C1 segment of cervical spinal cord (tissue), 14 donors: Measurements from ENCODE around the gene BLOC1S5.
"Not testable (repeated sequence)": the region's sequence is repeated elsewhere in the genome, so short reads cannot be mapped to it uniquely, and the experiment has no call there.

Source experiments
- DNase-seq, 14 donors: peaks; one replicate each; lab custom pipeline; 2025; lab: John Stamatoyannopoulos, UW

The BLOC1S5 gene

GRCh38 chr6:8082572-8082953, 18.4 kb upstream of the BLOC1S5 start:
- DNase-seq, result no peak

- no peak for DNase-seq
Observed at GRCh38 chr6:8080362-8081151, 16.4 kb upstream of the BLOC1S5 start.

- DNase-seq, result no peak
Observed at GRCh38 chr6:8079126-8079525, 14.9 kb upstream of the BLOC1S5 start.

GRCh38 chr6:8077991-8078390, 13.8 kb upstream of the BLOC1S5 start:
- no peak for DNase-seq

- DNase-seq, result no peak
Observed at GRCh38 chr6:8075704-8076103, 11.5 kb upstream of the BLOC1S5 start.

GRCh38 chr6:8075185-8075584, 11.0 kb upstream of the BLOC1S5 start:
- DNase-seq, result no peak

GRCh38 chr6:8074213-8074612, 10.0 kb upstream of the BLOC1S5 start:
- DNase-seq, result no peak

- DNase-seq, result no peak
Observed at GRCh38 chr6:8073758-8074157, 9.6 kb upstream of the BLOC1S5 start.

- no peak for DNase-seq
Observed at GRCh38 chr6:8070718-8071117, 6.5 kb upstream of the BLOC1S5 start.

- no peak for DNase-seq
Observed at GRCh38 chr6:8069631-8070284, 5.6 kb upstream of the BLOC1S5 start.

GRCh38 chr6:8069151-8069550, 5.0 kb upstream of the BLOC1S5 start:
- no peak for DNase-seq

GRCh38 chr6:8066108-8066507, 1.9 kb upstream of the BLOC1S5 start:
- DNase-seq, result no peak

GRCh38 chr6:8065519-8065911, 1.3 kb upstream of the BLOC1S5 start:
- DNase-seq, result no peak

- peak in 1 of 14 donors; percentile 1 for DNase-seq
Observed at GRCh38 chr6:8064638-8065518, 689 bp upstream of the BLOC1S5 start.

- no peak for DNase-seq
Observed at GRCh38 chr6:8061736-8062135, 2.5 kb downstream of the BLOC1S5 start.

- DNase-seq, result no peak
Observed at GRCh38 chr6:8060346-8060745, 3.8 kb downstream of the BLOC1S5 start.

- DNase-seq, result no peak
Observed at GRCh38 chr6:8059129-8059528, 5.1 kb downstream of the BLOC1S5 start.

GRCh38 chr6:8057793-8058192, 6.4 kb downstream of the BLOC1S5 start:
- DNase-seq, result no peak

- DNase-seq, result no peak
Observed at GRCh38 chr6:8057263-8057662, 6.9 kb downstream of the BLOC1S5 start.

- DNase-seq, result no peak
Observed at GRCh38 chr6:8054276-8054675, 9.9 kb downstream of the BLOC1S5 start.

GRCh38 chr6:8047541-8048292, 16.5 kb downstream of the BLOC1S5 start:
- DNase-seq, result no peak

- not testable (repeated sequence) for DNase-seq
Observed at GRCh38 chr6:8045769-8046168, 18.4 kb downstream of the BLOC1S5 start.
